Lower leg skin (tissue), 4 donors: ENCODE results near the gene GAB3. TPM values are rescaled to one million over a fixed set of nuclear protein-coding genes. Genes with fewer than 3 reads are reported as not detected.

Experiments used
- DNase-seq, 2 donors: peaks; one replicate each; pipeline ENCODE4 v3.0.0-alpha.2; 2019; ENCODE audit warnings: low spot score in 2 of 2
- H3K4me3 ChIP-seq: fragments of 200-600 bp; sonication (generic); 2 replicates; pipeline ENCODE4 v1.5.1; 2017; ENCODE audit warnings: mild to moderate bottlenecking, low read depth; ENCODE audit not compliant: poor library complexity, severe bottlenecking
- CTCF ChIP-seq, 3 donors: fragments of 450-650 bp; IDR thresholded peaks; one replicate each; pipeline ENCODE4 v1.5.1; 2016; ENCODE audit warnings: antibody characterized with exemption in 3 of 3, mild to moderate bottlenecking in 3 of 3, moderate library complexity in 2 of 3
- POLR2A ChIP-seq, 2 donors: fragments of 450-650 bp; IDR thresholded peaks; one replicate each; pipeline ENCODE4 v1.6.1; 2016 to 2017; ENCODE audit warnings: antibody characterized with exemption in 2 of 2, mild to moderate bottlenecking in 1 of 2, moderate library complexity in 1 of 2
- WGBS, 2 donors: methylation state at CpG; one replicate each; pipeline ENCODE4 v1.1.5; 2018; 5-methylcytosine and 5-hydroxymethylcytosine counted together
- intact Hi-C: fragments of 100-400 bp; cut with DNase I; formaldehyde crosslinking; loops from one replicate; pipeline ENCODE4 v1.15.0; 2023; ENCODE audit warnings: low total_unique reads
- total RNA-seq, 4 donors: library from RNA; depleted of rRNA; stranded (reverse); fragments of >200 nt; gene quantifications; one replicate each; pipeline ENCODE4 v1.1.0, GENCODE V29; 2016

Gene GAB3
- total RNA-seq, 4 donors from 2014 or later, result 0.30 to 1.8 (median 1.4) TPM

DNA sequence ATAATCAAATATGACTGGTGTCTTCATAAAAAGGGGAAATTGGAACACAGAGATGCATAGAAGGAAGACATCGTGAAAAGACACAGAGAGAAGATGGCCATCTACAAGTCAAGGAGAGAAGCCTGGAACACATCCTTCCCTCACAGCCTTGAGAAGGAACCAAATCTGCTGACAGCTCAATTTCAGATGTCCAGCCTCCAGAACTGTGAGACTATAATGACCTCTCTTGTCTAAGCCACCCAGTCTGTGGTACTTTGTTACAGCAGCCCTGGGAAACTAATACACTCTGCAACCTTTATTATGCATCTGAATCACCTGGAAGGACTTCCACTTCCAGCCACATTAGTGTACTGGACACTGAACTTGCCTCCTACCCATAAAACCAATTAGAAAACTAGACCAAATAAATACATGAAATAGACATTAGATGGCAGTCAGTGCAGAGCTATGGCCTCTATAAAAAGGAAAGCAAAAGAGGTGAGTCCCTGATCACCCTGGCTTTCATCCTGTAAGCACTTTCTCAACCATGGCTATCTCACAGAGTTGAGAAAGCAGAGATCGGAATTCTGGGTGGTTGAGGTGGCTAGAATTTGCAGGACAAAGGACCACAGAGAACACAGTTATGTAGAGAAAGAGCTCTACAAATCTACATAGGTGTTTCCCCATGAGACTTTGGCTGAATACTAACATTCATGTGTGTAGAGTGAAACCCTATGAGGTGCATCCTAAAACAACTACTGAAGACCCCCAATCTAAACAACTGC, 25.7 kb downstream of the GAB3 start:
- no peak for DNase-seq
- intact Hi-C loops, result no loop called here
- 77 to 97% methylated on average over 2 of the region's 2 CpGs for WGBS, 2 donors
- no peak overlapping the region for H3K4me3 ChIP-seq
- no peak for TF ChIP-seq POLR2A (IDR thresholded peaks at IDR 0.05)
- no peak for TF ChIP-seq CTCF (IDR thresholded peaks at IDR 0.05)

DNA sequence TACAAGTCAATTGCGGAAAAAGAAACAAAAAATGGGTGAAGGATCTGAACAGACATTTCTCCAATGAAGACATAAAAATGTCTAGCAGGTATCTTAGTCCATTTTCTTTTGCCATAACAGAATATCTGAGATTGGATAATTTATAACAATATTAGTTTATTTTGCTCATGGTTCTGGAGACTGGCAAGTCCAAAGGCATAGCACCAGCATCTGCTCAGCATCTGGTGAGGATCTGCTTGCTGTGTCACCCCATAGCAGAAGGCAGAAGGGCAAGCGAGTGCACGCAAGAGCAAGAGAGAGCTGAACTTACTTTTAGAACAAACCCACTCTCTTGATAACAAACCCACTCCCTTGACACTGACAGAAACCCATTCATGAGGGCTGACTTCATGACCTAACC, 29.7 kb downstream of the GAB3 start:
- H3K4me3 ChIP-seq, result no peak overlapping the region
- DNase-seq, result no peak
- WGBS, 2 donors, result 83 to 98% methylated on average over 3 of the region's 3 CpGs
- intact Hi-C loops, result no loop called here
- TF ChIP-seq POLR2A (IDR thresholded peaks at IDR 0.05) (no peak), CTCF (IDR thresholded peaks at IDR 0.05) (no peak)

- 66 to 94% methylated on average over 4 of the region's 4 CpGs for WGBS, 2 donors
- TF ChIP-seq POLR2A (IDR thresholded peaks at IDR 0.05) (no peak), CTCF (IDR thresholded peaks at IDR 0.05) (no peak)
- intact Hi-C loops, result no loop called here
- no peak overlapping the region for H3K4me3 ChIP-seq
- no peak for DNase-seq
These were observed 30.8 kb downstream of the GAB3 start for GRCh38 chrX:154720067-154720466.

- intact Hi-C loops, result loop anchor here (2.0 kb wide), 1 partner anchor 28 kb away; no protein-coding TSS in a partner anchor
- TF ChIP-seq CTCF (IDR thresholded peaks at IDR 0.05), result no peak
- TF ChIP-seq POLR2A (IDR thresholded peaks at IDR 0.05), result no peak
- WGBS, 2 donors, result 61 to 64% methylated on average over 6 of the region's 6 CpGs
- H3K4me3 ChIP-seq, result no peak overlapping the region
- DNase-seq, result no peak
These were observed 31.7 kb downstream of the GAB3 start for GRCh38 chrX:154719132-154719675.

DNA sequence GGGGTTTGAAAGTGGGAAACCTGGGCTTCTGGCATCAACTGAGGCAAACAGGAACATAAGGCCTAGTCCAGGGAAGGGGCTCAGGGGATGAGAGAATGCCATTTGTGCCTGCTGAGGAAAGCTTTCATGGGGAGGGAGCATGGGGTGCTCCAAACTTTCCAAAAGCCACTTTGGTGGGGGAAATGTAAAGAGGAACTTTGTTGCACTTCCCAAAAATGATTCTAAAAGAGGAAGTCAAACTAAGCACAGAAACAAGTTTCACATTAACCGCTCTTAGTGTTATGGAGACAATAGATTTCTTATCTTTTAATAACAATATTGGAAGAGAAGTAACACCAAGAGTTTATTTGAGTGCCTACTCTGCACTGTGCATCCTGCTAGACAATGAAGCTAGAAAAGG, 32.3 kb downstream of the GAB3 start:
- H3K4me3 ChIP-seq, result no peak overlapping the region
- no peak for DNase-seq
- intact Hi-C loops, result loop anchor here (2.0 kb wide), 1 partner anchor 28 kb away; no protein-coding TSS in a partner anchor
- no peak for TF ChIP-seq CTCF (IDR thresholded peaks at IDR 0.05)
- TF ChIP-seq POLR2A (IDR thresholded peaks at IDR 0.05), result no peak
- WGBS, 2 donors, result 63 to 78% methylated on average over 1 of the region's 1 CpG
